ENCODE data around the gene RND3. TPM values are rescaled to one million over a fixed set of nuclear protein-coding genes. Genes with fewer than 3 reads are reported as not detected.

RND3 gene
- total and polyA plus RNA-seq, 9 of the 15 experiments (the other 6 are each of a cell fraction or from before 2014, with no cell fraction given) = 0.22 to 0.64 (median 0.29) TPM; not detected in 4

DNA sequence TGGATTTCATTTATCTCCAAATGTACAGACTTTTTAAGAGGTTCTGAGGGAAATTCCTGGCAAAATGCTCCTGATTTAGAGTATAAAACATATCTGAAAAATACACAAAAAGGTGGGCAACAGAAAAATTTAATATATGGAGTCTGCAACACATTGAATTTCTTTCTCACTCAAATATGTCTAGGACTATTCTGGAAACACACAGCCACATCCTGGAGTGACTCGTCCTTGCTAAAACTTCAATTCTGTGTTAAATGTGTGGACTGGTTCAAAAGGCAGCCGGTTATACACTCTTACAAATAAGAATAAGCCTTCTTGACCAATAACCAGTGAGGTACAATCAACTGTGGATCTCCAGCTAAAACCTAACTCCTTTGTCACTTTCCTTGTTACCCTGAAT is 44.1 kb upstream of the RND3 start:
- CTCF ChIA-PET (ENCODE audit: low intra/inter-chr PET ratio) = no interaction called here
- H2AFZ ChIP-seq (ENCODE audit: low read depth, low read length) = no peak overlapping the region
- BruUV-seq (replicated peaks) = no TSS peak
- no peak overlapping the region for H3K9ac ChIP-seq (ENCODE audit: insufficient read depth in 1 of 2, low read depth in 2 of 2, low read length in 2 of 2)
- H3K9me3 ChIP-seq (replicated peaks; ENCODE audit: control insufficient read depth, insufficient read depth, low read depth, low read length) = no peaks in the 10 kb centered on the region; the same call in 1 of the 2 replicates
- H3K4me2 ChIP-seq (ENCODE audit: insufficient read depth, low read length) = no peak overlapping the region
- H3K27ac ChIP-seq (ENCODE audit: extremely low read depth, low read depth, low read length) = no peak overlapping the region
- intact Hi-C loops (cut with micrococcal nuclease) (no loop called here), in situ Hi-C loops (cut with MboI) (no loop called here)
- DNase-seq (ENCODE audit: extremely low read depth in 1 of 4, low spot score in 3 of 4) = no peak
- no peaks in the 10 kb centered on the region for H3K9me1 ChIP-seq (ENCODE audit: control insufficient read depth, insufficient read depth, low read length)
- no peaks in the 10 kb centered on the region for H3K79me2 ChIP-seq (ENCODE audit: control insufficient read depth, insufficient read depth, low read length)
- H3K4me3 ChIP-seq = no peak overlapping the region
- POLR2A ChIA-PET = no interaction called here
- H3K36me3 ChIP-seq (ENCODE audit: control insufficient read depth, insufficient read depth, low read length) = no peaks in the 10 kb centered on the region
- WGBS (ENCODE audit: insufficient coverage, low coverage, missing lambda C conversion rate) = 3% methylated on average over 2 of the region's 2 CpGs
- FAIRE-seq = no peak
- no peaks in the 10 kb centered on the region for H3K4me1 ChIP-seq (replicated peaks in 1 of 2; ENCODE audit: control insufficient read depth in 2 of 2, insufficient read depth in 2 of 2, low read length in 2 of 2)
- no peaks in the 10 kb centered on the region for H3K27me3 ChIP-seq (ENCODE audit: control insufficient read depth in 2 of 2, insufficient read depth in 2 of 2, low read length in 2 of 2)
- H4K20me1 ChIP-seq (replicated peaks; ENCODE audit: control insufficient read depth, insufficient read depth, low read length) = no peaks in the 10 kb centered on the region
- ATAC-seq = no peak
- TF ChIP-seq POLR2AphosphoS2 (IDR thresholded peaks at IDR 0.05; ENCODE audit: low read length) (no peak), CHD4 (IDR thresholded peaks at IDR 0.05; ENCODE audit: insufficient read depth, insufficient replicate concordance, low read depth, low read length, poor library complexity, severe bottlenecking) (no peak), PCBP1 (IDR thresholded peaks at IDR 0.05; ENCODE audit: low read depth, low read length, poor library complexity, severe bottlenecking) (no peak), SOX6 (IDR thresholded peaks at IDR 0.05) (no peak), CXXC5 (CRISPR knock-in tag; IDR thresholded peaks at IDR 0.05) (no peak), ZNF398 (CRISPR knock-in tag; IDR thresholded peaks at IDR 0.05) (no peak), ZNF644 (tag; IDR thresholded peaks at IDR 0.05; ENCODE audit: low read depth) (no peak), POLR3G (IDR thresholded peaks at IDR 0.05; ENCODE audit: extremely low read depth, insufficient read length, insufficient replicate concordance) (no peak)
- TF ChIP-seq, protein P1, sequence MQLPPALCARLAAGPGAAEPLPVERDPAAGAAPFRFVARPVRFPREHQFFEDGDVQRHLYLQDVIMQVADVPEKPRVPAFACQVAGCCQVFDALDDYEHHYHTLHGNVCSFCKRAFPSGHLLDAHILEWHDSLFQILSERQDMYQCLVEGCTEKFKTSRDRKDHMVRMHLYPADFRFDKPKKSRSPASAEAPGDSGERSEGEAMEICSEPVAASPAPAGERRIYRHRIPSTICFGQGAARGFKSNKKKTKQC (CRISPR knock-in tag; IDR thresholded peaks at IDR 0.05) = no peak
- TF ChIP-seq, protein P2, sequence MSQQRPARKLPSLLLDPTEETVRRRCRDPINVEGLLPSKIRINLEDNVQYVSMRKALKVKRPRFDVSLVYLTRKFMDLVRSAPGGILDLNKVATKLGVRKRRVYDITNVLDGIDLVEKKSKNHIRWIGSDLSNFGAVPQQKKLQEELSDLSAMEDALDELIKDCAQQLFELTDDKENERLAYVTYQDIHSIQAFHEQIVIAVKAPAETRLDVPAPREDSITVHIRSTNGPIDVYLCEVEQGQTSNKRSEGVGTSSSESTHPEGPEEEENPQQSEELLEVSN (IDR thresholded peaks at IDR 0.05; ENCODE audit: borderline replicate concordance in 1 of 2, extremely low read depth in 1 of 2, insufficient read depth in 1 of 2, insufficient read length in 1 of 2, low read depth in 1 of 2, low read length in 1 of 2, poor library complexity in 1 of 2, severe bottlenecking in 1 of 2) = no peak
- TF ChIP-seq, protein P3, sequence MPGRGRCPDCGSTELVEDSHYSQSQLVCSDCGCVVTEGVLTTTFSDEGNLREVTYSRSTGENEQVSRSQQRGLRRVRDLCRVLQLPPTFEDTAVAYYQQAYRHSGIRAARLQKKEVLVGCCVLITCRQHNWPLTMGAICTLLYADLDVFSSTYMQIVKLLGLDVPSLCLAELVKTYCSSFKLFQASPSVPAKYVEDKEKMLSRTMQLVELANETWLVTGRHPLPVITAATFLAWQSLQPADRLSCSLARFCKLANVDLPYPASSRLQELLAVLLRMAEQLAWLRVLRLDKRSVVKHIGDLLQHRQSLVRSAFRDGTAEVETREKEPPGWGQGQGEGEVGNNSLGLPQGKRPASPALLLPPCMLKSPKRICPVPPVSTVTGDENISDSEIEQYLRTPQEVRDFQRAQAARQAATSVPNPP (IDR thresholded peaks at IDR 0.05; ENCODE audit: borderline replicate concordance, insufficient read depth, insufficient read length) = no peak
- TF ChIP-seq, protein P4, sequence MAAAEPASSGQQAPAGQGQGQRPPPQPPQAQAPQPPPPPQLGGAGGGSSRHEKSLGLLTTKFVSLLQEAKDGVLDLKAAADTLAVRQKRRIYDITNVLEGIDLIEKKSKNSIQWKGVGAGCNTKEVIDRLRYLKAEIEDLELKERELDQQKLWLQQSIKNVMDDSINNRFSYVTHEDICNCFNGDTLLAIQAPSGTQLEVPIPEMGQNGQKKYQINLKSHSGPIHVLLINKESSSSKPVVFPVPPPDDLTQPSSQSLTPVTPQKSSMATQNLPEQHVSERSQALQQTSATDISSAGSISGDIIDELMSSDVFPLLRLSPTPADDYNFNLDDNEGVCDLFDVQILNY (CRISPR knock-in tag; IDR thresholded peaks at IDR 0.05) = no peak
